Thyroid gland (tissue), 4 donors: ENCODE data around the gene NUP93. TPM values are rescaled to one million over a fixed set of nuclear protein-coding genes. Genes with fewer than 3 reads are reported as not detected.
A peak's percentile ranks its signal among the peaks of the same experiment; 100 is the strongest.

Experiments
- DNase-seq, 2 donors: peaks; one replicate each; pipeline ENCODE4 v3.0.0-alpha.2; 2019
- H3K27ac ChIP-seq, 3 donors: fragments of 200-600 bp; sonication (generic); 1 replicate in 2 of 3; 2 replicates in 1 of 3; pipeline ENCODE4 v1.5.1; 2016 to 2019; ENCODE audit warnings: mild to moderate bottlenecking in 1 of 3, moderate library complexity in 1 of 3
- H3K27me3 ChIP-seq: fragments of 200-600 bp; sonication (generic); one replicate; pipeline ENCODE4 v1.5.1; 2019
- H3K36me3 ChIP-seq, 2 donors: fragments of 200-600 bp; sonication (generic); one replicate each; pipeline ENCODE4 v1.5.1; 2016 to 2019
- H3K4me1 ChIP-seq, 2 donors: fragments of 200-600 bp; sonication (generic); one replicate each; pipeline ENCODE4 v1.5.1; 2017 to 2019
- H3K4me3 ChIP-seq, 3 donors: fragments of 200-600 bp; sonication (generic); replicated peaks in 1 of 3; 1 replicate in 2 of 3; 2 replicates in 1 of 3; pipeline ENCODE4 v1.5.1; 2016; ENCODE audit warnings: mild to moderate bottlenecking in 1 of 3
- H3K9me3 ChIP-seq: fragments of 200-600 bp; sonication (generic); one replicate; pipeline ENCODE4 v1.5.1; 2017
- POLR2A ChIP-seq, 2 donors: fragments of 450-650 bp; IDR thresholded peaks; one replicate each; pipeline ENCODE4 v1.6.1; 2017; ENCODE audit warnings: antibody characterized with exemption in 2 of 2, mild to moderate bottlenecking in 2 of 2, moderate library complexity in 1 of 2
- WGBS, 2 donors: methylation state at CpG; one replicate each; pipeline ENCODE4 v1.1.5; 2017; 5-methylcytosine and 5-hydroxymethylcytosine counted together
- intact Hi-C: fragments of 100-400 bp; cut with DNase I; formaldehyde crosslinking; loops from one replicate; pipeline ENCODE4 v1.15.1; 2023
- microRNA counts, 2 donors: library from miRNA; unstranded; fragments of <30 nt; microRNA quantifications; one replicate each; lab custom pipeline; 2016 to 2017
- microRNA-seq: library from miRNA; unstranded; fragments of <30 nt; microRNA quantifications from one replicate; pipeline ENCODE4, GENCODE V29; 2016
- small RNA-seq: library from RNA; depleted of rRNA; stranded (forward); fragments of <200 nt; gene quantifications from one replicate; pipeline ENCODE3, GENCODE V24; 2016
- total RNA-seq, 4 donors: library from RNA; depleted of rRNA; stranded (reverse); fragments of >200 nt; gene quantifications; one replicate each; pipeline ENCODE4 v1.2.3, GENCODE V29; 2016
- TF ChIP-seq, protein P1 (sequence below), 6 experiments: fragments of 200-600 bp in 3 of 6; fragments of 450-650 bp in 3 of 6; sonication (generic) in 3 of 6; IDR thresholded peaks; one replicate each; pipeline ENCODE4 v1.5.1; 2016 to 2019; ENCODE audit warnings: antibody characterized with exemption in 6 of 6, mild to moderate bottlenecking in 2 of 6, inconsistent platforms in 1 of 6, moderate library complexity in 1 of 6

NUP93 gene
- total RNA-seq, 4 donors from 2014 or later: 70.1 to 150 (median 97.4) TPM

DNA sequence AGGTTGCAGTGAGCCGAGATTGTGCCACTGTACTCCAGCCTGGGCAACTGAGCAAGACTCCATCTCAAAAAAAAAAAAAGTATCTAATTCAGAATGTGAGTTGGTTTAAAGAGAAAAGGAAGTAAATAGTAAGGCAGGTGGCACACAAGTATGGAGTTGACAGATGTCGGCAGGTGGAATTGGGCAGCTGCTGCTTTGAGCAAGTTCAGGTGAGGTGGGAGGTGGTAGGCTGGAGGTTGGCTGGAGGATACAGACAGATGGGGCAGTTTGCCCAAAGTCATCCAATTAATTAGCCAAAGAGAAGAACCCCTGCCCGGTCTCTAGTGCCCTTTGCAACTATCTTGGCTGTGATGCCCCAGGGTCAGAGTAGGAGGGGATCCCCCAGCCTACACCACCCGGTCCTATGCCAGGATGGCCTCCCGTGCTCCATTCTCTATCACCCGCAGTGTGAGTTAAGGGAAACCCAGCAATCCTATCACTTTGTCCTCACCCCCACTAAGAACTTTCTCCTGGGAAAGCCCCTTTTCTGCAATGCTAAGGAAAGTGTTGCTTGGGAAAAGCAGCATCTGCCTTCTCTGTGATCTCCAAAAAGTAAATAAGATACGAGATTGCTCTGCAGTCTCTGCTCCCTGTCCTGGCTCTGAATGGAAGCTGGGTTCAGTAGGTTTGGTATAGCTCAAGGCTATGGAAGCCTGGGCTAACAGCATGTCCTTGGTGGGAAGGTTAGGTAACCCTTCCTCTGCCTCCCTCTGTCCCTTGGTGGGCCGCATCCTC lies 167.3 kb downstream of the NUP93 start:
- intact Hi-C loops: no loop called here
- H3K9me3 ChIP-seq: no peaks in the 10 kb centered on the region
- 85 to 88% methylated on average over 8 of the region's 8 CpGs for WGBS, 2 donors
- no peak overlapping the region for H3K4me3 ChIP-seq
- H3K27me3 ChIP-seq: no peaks in the 10 kb centered on the region
- H3K36me3 ChIP-seq: no peaks in the 10 kb centered on the region
- no peaks in the 10 kb centered on the region for H3K4me1 ChIP-seq
- DNase-seq: no peak
- no peak overlapping the region for H3K27ac ChIP-seq
- no peak for TF ChIP-seq POLR2A (IDR thresholded peaks at IDR 0.05)
- TF ChIP-seq, protein P1, sequence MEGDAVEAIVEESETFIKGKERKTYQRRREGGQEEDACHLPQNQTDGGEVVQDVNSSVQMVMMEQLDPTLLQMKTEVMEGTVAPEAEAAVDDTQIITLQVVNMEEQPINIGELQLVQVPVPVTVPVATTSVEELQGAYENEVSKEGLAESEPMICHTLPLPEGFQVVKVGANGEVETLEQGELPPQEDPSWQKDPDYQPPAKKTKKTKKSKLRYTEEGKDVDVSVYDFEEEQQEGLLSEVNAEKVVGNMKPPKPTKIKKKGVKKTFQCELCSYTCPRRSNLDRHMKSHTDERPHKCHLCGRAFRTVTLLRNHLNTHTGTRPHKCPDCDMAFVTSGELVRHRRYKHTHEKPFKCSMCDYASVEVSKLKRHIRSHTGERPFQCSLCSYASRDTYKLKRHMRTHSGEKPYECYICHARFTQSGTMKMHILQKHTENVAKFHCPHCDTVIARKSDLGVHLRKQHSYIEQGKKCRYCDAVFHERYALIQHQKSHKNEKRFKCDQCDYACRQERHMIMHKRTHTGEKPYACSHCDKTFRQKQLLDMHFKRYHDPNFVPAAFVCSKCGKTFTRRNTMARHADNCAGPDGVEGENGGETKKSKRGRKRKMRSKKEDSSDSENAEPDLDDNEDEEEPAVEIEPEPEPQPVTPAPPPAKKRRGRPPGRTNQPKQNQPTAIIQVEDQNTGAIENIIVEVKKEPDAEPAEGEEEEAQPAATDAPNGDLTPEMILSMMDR (IDR thresholded peaks at IDR 0.05): no peak

DNA sequence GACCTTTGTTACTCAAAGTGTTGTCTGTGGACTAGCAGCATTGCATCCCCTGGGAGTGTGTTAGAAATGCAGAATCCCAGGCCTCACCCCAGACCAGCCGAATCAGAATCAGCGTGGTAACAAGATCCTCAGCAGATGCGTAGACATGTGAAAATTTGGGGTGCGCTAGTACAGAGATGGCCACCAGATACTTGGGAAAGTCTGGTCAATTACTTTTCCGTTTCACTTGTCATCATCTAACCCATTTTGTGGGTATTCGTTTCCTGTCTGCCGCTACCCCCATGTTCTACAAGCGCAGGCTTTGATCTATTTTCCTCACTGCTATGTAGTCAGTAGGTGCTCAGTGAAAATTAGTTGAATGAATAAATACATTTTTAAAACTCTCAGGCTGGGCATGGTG lies 168.9 kb downstream of the NUP93 start:
- H3K27me3 ChIP-seq: no peaks in the 10 kb centered on the region
- H3K4me3 ChIP-seq: no peak overlapping the region
- no peak overlapping the region for H3K27ac ChIP-seq
- no peaks in the 10 kb centered on the region for H3K36me3 ChIP-seq
- TF ChIP-seq POLR2A (IDR thresholded peaks at IDR 0.05): no peak
- TF ChIP-seq, protein P1 (IDR thresholded peaks at IDR 0.05): no peak
- intact Hi-C loops: no loop called here
- H3K4me1 ChIP-seq: no peaks in the 10 kb centered on the region
- 83 to 94% methylated on average over 8 of the region's 8 CpGs for WGBS, 2 donors
- H3K9me3 ChIP-seq: no peaks in the 10 kb centered on the region
- DNase-seq: no peak

MicroRNAs within 50 kb of the gene (microRNA counts, 767-probe panel; counts per million panel counts)
- 0 to 1,353 counts per million in 2 donors for microRNA hsa-miR-138-5p (lab: Ali Mortazavi, UCI)

Small RNA genes lying within 50 kb of the gene (microRNA-seq; reads per million reads assigned to microRNA genes)
- 637 reads per million, percentile 73 among the genes with 10 or more reads in this experiment for gene MIR138-2

Small RNA genes lying within 50 kb of the gene (small RNA-seq; reads per million reads assigned to genes)
- gene MIR138-2: not detected

Other genes starting within 250 kb of the NUP93 start
- 10 to 100 TPM; 55.1 to 98.6 (median 57.4) TPM for gene BBS2, start 210.1 kb upstream of the NUP93 start, total RNA-seq
- gene MT4, start 165.1 kb upstream of the NUP93 start, total RNA-seq: not detected
- gene MT3, start 140.6 kb upstream of the NUP93 start, total RNA-seq: not detected
- 100 to 1,000 TPM in 1 of 4 donors, 10 to 100 TPM in 3; 42.8 to 285 (median 54.6) TPM for gene MT2A, start 121.5 kb upstream of the NUP93 start, total RNA-seq
- 1,000 to 10,000 TPM in 1 of 4 donors, 100 to 1,000 TPM in 3; 111 to 1,129 (median 368) TPM for gene MT1E, start 104.3 kb upstream of the NUP93 start, total RNA-seq
- gene MT1M, start 97.5 kb upstream of the NUP93 start, total RNA-seq: 10 to 100 TPM in 3 of 4 donors, 1 to 10 TPM in 1; 7.1 to 45.5 (median 33.8) TPM
- gene MT1A, start 91.5 kb upstream of the NUP93 start, total RNA-seq: 10 to 100 TPM in 3 of 4 donors, 1 to 10 TPM in 1; 7.1 to 23.6 (median 16.8) TPM
- gene MT1B, start 78.2 kb upstream of the NUP93 start, total RNA-seq: not detected
- gene MT1F, start 72.2 kb upstream of the NUP93 start, total RNA-seq: 100 to 1,000 TPM in 1 of 4 donors, 10 to 100 TPM in 3; 25.8 to 220 (median 45.1) TPM
- gene MT1G, start 62.1 kb upstream of the NUP93 start, total RNA-seq: 100 to 1,000 TPM; 410 to 930 (median 704) TPM
- 100 to 1,000 TPM in 1 of 4 donors, 10 to 100 TPM in 2, not detected in 1; 45.4 to 179 (median 62.8) TPM for gene MT1H, start 60.3 kb upstream of the NUP93 start, total RNA-seq
- 1,000 to 10,000 TPM in 1 of 4 donors, 100 to 1,000 TPM in 3; 314 to 2,825 (median 445) TPM for gene MT1X, start 47.7 kb upstream of the NUP93 start, total RNA-seq
- not detected for gene SLC12A3, start 135.1 kb downstream of the NUP93 start, total RNA-seq
- gene HERPUD1, start 202.0 kb downstream of the NUP93 start, total RNA-seq: 100 to 1,000 TPM; 212 to 659 (median 321) TPM
- gene CETP, start 231.8 kb downstream of the NUP93 start, total RNA-seq: 1 to 10 TPM in 3 of 4 donors, under 1 TPM in 1; 0.40 to 4.0 (median 1.7) TPM